Activated CD4-positive, CD25-positive, alpha-beta regulatory T cell treated with anti-CD3 and anti-CD28 coated beads, Interleukin-2, amount 50 U/mL, for 16 hours (primary cell): ENCODE data around the gene RAP1A.

Experiments used
- DNase-seq: peaks from one replicate; pipeline ENCODE4 v3.0.0-alpha.2; 2020; ENCODE audit warnings: low read depth, low spot score

The RAP1A gene

DNA sequence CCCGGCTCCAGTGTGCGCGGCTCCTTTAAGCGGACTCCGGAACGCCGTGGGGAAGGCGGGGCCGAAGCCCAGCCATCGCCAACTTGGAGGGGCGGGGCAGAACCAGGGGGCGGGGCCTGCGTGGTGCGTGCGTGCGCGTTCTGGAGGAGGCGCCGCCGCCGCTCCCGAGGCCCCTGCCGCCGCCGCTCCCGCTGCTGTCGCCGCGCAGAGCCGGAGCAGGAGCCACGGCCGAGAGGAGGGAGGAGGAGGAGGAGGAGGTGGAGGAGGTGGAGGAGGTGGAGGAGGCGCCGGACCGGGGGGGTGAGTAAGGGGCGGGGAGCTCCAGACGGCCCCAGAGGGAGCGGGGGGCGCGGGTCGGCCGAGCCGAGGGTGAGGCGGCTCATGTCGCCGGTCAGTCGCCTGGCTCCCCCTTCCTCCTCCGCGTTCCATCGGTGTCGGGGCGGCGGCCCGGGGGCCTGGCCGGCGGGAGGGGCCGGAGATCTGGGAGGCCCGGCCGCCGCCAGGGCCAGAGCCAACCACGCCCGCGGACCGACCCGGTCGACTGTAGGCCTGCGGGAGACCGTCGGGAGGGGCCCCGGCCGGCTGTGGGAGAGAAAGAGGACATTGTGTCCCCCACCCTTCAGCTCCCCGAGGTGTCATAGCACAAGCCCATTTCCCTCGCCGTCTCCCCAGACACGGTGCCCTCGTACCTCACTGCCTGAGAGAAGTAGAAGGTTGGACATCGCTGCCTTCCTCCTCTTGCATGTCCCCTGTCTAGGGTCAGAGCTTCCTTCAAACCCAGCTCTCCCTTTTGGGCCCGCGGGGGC is at the start of gene RAP1A:
Gene RAP1A (plus strand): TSS at position 155 of the 806 bp plus-strand sequence. CDS start 71,572 bp downstream, outside the sequence.
- DNase-seq: peak; percentile 85

GRCh38 chr1:111569913-111570312 is 49.7 kb upstream of the RAP1A start:
- DNase-seq: no peak

- no peak for DNase-seq
Measured at GRCh38 chr1:111570781-111571181, 48.8 kb upstream of the RAP1A start.

GRCh38 chr1:111571239-111571638 is 48.4 kb upstream of the RAP1A start:
- DNase-seq: no peak

- no peak for DNase-seq
Measured at GRCh38 chr1:111571987-111572386, 47.6 kb upstream of the RAP1A start.

DNA sequence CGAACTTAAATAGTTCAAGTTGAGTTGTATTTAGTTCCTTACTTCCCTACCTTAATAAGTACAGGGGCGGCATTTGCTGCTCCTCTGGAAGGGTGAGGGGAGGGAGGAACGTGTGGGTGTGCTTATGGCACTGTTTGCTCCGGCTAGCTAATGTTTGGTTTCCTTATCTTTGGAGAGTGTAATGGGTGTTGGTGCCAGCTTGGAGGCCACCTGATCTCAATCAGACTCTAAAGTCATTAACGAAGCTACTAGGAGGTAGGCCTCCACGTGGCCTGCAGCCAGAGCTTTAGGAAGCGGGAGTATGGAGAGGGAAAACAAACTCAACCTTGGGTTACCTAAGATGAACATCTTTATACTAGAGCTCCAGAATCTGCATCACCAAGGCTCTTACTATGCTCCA is 43.0 kb upstream of the RAP1A start:
- no peak for DNase-seq

DNA sequence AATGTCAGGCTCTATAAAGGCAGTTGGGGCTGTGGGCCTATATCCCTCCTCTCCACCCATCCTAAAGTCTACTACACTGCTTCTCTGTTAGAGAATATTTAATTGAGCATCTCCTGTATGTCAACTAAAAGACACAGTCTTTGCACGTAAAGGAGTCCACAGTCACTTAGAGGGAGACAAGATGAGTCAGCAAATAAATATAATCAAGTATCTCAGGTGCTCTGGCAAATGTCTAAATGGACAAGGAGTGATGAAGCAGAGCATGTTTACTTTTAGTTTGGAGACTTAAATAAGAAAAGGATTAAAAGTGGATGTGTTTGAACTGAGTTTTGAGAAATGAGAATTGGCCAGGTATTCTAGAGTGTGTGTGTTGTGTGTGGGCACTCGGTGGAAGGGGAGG is 41.8 kb upstream of the RAP1A start:
- DNase-seq: no peak

DNA sequence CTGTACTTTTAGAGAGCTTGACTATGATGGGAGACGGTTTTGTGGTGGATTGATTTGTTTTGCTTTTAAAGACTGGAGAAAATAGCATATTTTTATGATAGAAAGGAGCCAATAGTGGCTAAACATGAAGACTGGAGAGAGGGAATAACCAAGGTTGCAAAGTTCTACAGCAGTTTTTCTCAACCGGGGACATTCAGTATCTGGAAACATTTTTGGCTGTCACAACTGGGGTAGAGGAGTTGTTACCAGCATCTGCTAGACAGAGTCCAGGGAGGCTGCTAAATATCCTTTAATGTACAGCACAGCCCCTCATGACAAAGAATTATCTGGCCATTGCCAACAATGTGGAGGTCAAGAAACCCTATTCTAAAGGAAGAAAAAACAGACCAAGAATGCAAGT is 38.4 kb upstream of the RAP1A start:
- no peak for DNase-seq

- no peak for DNase-seq
Measured at GRCh38 chr1:111582016-111582415, 37.6 kb upstream of the RAP1A start.

DNA sequence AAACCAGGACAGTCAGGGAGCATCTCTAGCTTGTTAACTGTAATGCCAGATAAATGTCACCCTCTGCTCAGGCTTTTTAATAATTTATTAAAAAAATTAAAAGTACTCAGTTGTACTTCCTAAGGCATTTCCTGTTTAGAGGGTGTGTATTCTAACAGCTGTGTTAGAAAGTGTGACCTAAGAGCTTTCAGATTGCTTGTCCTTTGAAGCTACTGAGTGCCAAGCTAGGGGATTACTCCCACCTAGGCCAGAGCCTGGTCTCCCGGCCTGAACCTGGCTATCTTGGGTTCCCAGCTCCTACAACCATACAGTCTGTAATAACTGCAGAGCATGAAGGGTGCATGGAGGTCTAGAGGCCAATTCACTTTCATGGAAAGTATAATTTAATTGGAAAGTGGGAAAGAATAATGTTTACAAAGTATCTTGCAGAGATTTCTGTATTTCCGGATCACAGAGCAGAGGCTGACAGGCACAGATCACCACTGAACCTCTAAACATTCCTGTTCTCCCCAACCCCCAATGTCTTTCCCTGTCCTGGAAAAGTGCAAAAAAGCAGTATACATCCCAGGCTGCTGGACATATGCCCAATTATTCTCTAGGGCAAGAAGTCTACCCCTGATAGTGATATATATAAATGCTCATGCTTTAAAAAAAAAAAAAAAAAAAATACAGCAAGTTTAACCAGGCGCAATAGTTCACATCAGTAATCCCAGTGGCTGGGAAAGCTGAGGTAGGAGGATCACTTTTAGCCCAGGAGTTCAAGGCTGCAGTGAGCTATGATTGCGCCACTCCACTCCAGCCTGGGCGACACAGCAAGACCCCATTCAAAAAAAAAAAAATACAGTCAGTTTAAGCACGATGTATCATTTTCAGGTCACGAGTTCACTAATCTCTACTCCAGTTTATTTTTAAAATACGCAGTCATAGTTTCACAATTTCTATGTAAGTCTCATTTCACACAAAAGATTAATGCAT is 36.7 kb upstream of the RAP1A start:
- no peak for DNase-seq

GRCh38 chr1:111585447-111586086 is 34.0 kb upstream of the RAP1A start:
- no peak for DNase-seq

GRCh38 chr1:111586112-111586511 is 33.5 kb upstream of the RAP1A start:
- DNase-seq: no peak

- DNase-seq: no peak
Measured at GRCh38 chr1:111587509-111588174, 31.9 kb upstream of the RAP1A start.

DNA sequence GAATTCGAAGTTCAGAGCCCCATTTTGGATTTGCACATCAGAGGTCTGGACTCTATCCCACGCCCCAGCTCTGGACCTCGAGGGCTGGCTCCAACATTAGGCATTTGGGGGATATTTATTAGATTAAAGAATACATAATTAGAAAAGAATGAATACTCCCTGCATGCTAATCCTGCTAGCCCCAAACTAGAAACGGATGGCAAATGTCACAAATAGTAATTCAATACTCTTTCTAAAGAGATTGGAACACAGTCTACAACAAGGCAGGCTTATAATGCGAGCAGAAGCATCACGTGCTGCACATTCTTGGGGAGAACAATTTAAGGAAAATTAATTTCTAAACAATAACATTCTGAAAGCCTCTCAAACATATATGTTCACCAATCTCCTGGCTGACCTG is 27.7 kb upstream of the RAP1A start:
- no peak for DNase-seq

- peak; percentile 84 for DNase-seq
Measured at GRCh38 chr1:111592389-111593361, 26.9 kb upstream of the RAP1A start.

DNA sequence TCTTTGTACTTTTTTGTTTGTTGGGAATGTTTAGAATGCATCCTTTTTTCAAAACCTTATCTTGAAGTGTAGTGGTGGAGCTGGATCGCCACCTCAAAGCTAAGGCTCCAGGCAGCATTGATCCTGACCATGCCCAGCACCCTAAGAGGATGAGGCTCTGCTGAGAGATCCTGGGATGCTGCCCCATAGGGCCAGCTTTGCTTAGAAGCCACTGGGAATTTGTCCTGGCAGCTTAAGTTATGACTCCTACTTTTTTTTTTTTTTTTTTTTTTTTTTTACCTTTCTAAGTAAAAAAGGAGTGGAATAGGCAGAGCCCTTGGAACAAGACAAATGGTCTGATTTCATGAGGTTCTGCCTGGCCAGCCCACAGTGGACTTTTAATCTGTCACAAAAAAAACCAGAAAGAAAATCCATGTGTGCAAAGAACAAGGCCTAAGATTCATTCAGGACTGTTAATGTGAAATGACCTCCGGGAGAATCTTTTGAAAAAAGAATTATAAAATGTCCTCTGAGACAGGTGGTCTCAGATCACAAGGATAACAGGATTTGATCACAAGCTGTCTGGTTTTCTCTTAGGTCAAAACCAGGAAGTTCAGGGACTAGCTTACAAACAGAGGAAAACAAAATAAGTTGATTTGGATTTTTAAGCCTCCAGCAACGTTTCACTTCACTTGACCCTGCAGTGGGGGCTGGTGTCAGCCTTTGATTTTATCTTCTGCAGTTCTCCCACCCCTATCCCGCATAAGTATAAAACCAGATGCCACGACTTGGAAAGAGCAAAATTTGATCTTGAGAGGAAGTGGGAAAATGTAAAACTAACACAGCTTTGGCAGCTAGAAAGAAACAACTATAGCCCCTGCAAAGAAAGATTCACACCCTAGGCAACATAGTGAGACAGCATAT is 25.9 kb upstream of the RAP1A start:
- no peak for DNase-seq

DNA sequence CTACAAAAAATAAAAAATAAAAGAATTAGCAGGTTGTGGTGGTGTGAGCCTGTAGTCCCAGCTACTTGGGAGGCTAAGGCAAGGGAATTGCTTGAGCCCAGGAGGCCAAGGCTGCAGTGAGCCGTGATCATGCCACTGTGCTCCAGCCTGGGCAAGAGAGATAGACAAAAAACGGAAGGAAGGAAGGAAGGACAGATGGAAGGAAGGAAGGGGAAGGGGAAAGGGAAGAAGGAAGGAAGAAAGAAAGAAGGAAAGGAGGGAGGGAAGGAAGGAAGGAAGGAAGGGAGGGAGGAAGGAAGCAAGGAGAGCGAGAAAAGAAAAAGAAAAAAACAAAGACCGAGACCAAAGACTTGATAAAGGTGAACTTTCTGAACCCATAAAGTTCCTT is 25.3 kb upstream of the RAP1A start:
- no peak for DNase-seq

- DNase-seq: no peak
Measured at GRCh38 chr1:111595807-111596206, 23.8 kb upstream of the RAP1A start.

- no peak for DNase-seq
Measured at GRCh38 chr1:111596499-111596898, 23.1 kb upstream of the RAP1A start.
